Sigmoid colon (tissue), 7 donors: Measurements from ENCODE around the gene DLGAP4. TPM values are rescaled to one million over a fixed set of nuclear protein-coding genes. Genes with fewer than 3 reads are reported as not detected.
A peak's percentile ranks its signal among the peaks of the same experiment; 100 is the strongest.

ENCODE experiments used
- DNase-seq: peaks from one replicate; pipeline ENCODE4 v3.0.0-alpha.2; 2019
- H3K27ac ChIP-seq, 4 donors: fragments of 200-600 bp; sonication (generic); one replicate each; pipeline ENCODE4 v1.5.1; 2016 to 2019; ENCODE audit warnings: mild to moderate bottlenecking in 1 of 4
- H3K27me3 ChIP-seq, 3 donors: fragments of 200-600 bp; sonication (generic); one replicate each; pipeline ENCODE4 v1.5.1; 2019; ENCODE audit warnings: mild to moderate bottlenecking in 1 of 3
- H3K36me3 ChIP-seq, 4 donors: fragments of 200-600 bp; sonication (generic); one replicate each; pipeline ENCODE4 v1.5.1; 2016 to 2019
- H3K4me1 ChIP-seq, 4 donors: fragments of 200-600 bp; sonication (generic); one replicate each; pipeline ENCODE4 v1.5.1; 2017 to 2019
- H3K4me3 ChIP-seq, 4 donors: fragments of 200-600 bp; sonication (generic); one replicate each; pipeline ENCODE4 v1.5.1; 2017 to 2019; ENCODE audit warnings: mild to moderate bottlenecking in 2 of 4, moderate library complexity in 1 of 4
- H3K9me3 ChIP-seq, 4 donors: fragments of 200-600 bp in 3 of 4; sonication (generic) in 3 of 4; one replicate each; pipeline versions ENCODE4 v1.5.1 to v1.6.1; 2013 to 2019
- CTCF ChIP-seq, 4 experiments: fragments of 450-650 bp in 3 of 4; fragments of 200-600 bp in 1 of 4; IDR thresholded peaks; one replicate each; pipeline ENCODE4 v1.5.1; 2016 to 2019; ENCODE audit warnings: antibody characterized with exemption in 4 of 4, mild to moderate bottlenecking in 3 of 4, moderate library complexity in 2 of 4
- EP300 ChIP-seq, 4 donors: sonication (generic); formaldehyde crosslinking; IDR thresholded peaks; one replicate each; pipeline ENCODE4 v1.6.1; 2017; ENCODE audit warnings: antibody characterized with exemption in 4 of 4
- POLR2A ChIP-seq, 2 donors: fragments of 450-650 bp; IDR thresholded peaks; one replicate each; pipeline ENCODE4 v1.6.1; 2016; ENCODE audit warnings: antibody characterized with exemption in 2 of 2, mild to moderate bottlenecking in 2 of 2, moderate library complexity in 2 of 2
- POLR2AphosphoS5 ChIP-seq, 4 donors: sonication (generic); formaldehyde crosslinking; IDR thresholded peaks; one replicate each; pipeline ENCODE4 v1.6.1; 2017; ENCODE audit warnings: antibody characterized with exemption in 4 of 4
- WGBS, 2 donors: extraction: QIAGEN DNeasy Blood & Tissue Kit; methylation state at CpG; one replicate each; pipeline ENCODE4 v1.1.7; 2013; 5-methylcytosine and 5-hydroxymethylcytosine counted together
- intact Hi-C: fragments of 100-400 bp; cut with DNase I; formaldehyde crosslinking; loops from one replicate; pipeline ENCODE4 v1.15.1; 2023
- polyA plus RNA-seq, 3 donors: library from polyadenylated mRNA; stranded (reverse); fragments of 200-250 nt; gene quantifications; one replicate each; pipeline ENCODE4 v1.2.3, GENCODE V29; 2013
- total RNA-seq, 4 donors: library from RNA; depleted of rRNA; stranded (reverse); fragments of >200 nt; gene quantifications; one replicate each; pipeline ENCODE4 v1.1.0, GENCODE V29; 2016
- donor health status: healthy with polysubstance abuse.
- donor health status: Bipolar disorder and iron deficiency.
- donor health status: healthy.

The DLGAP4 gene
- total and polyA plus RNA-seq, 7 donors = 21.0 to 60.7 (median 36.9) TPM

- intact Hi-C loops = no loop called here
- no peak for TF ChIP-seq POLR2AphosphoS5 (IDR thresholded peaks at IDR 0.05)
- TF ChIP-seq CTCF (IDR thresholded peaks at IDR 0.05) = no peak
- TF ChIP-seq POLR2A (IDR thresholded peaks at IDR 0.05) = no peak
- no peak for TF ChIP-seq EP300 (IDR thresholded peaks at IDR 0.05)
These were observed 2.3 kb upstream of the DLGAP4 start for GRCh38 chr20:36303831-36304230.

GRCh38 chr20:36304786-36305495 lies 1.2 kb upstream of the DLGAP4 start:
- Histone ChIP-seq H3K27me3 (peaks cover 32 to 97% (median 79%) of the 10 kb centered on the region in 3 donors), H3K4me1 (peaks cover 0 to 19% (median 16%) of the 10 kb centered on the region in 4 donors), H3K9me3 (no peaks in the 10 kb centered on the region), H3K4me3 (no peak overlapping the region), H3K36me3 (no peaks in the 10 kb centered on the region), H3K27ac (no peak overlapping the region)
- WGBS, 2 donors = 26 to 47% methylated on average over 10 of the region's 10 CpGs
- TF ChIP-seq EP300 (IDR thresholded peaks at IDR 0.05) = no peak
- TF ChIP-seq CTCF (IDR thresholded peaks at IDR 0.05) = no peak
- TF ChIP-seq POLR2AphosphoS5 (IDR thresholded peaks at IDR 0.05) = no peak
- TF ChIP-seq POLR2A (IDR thresholded peaks at IDR 0.05) = no peak
- peak; percentile 29 for DNase-seq
- intact Hi-C loops = no loop called here

More at GRCh38 chr20:36303831-36304230, 2.3 kb upstream of the DLGAP4 start:
- no peak overlapping the region for H3K27ac ChIP-seq
- no peak overlapping the region for H3K4me3 ChIP-seq
- no peaks in the 10 kb centered on the region for H3K9me3 ChIP-seq
- no peaks in the 10 kb centered on the region for H3K36me3 ChIP-seq
- 62 to 77% methylated on average over 1 of the region's 1 CpG for WGBS, 2 donors
- H3K4me1 ChIP-seq = peaks cover 0 to 19% (median 16%) of the 10 kb centered on the region in 4 donors
- peaks cover 32 to 99% (median 73%) of the 10 kb centered on the region in 3 donors for H3K27me3 ChIP-seq
- DNase-seq = no peak

- Histone ChIP-seq H3K27me3 (peaks cover 32 to 88% (median 63%) of the 10 kb centered on the region in 3 donors), H3K4me1 (peaks cover 0 to 19% (median 16%) of the 10 kb centered on the region in 4 donors), H3K4me3 (peak overlapping the region in 3 of 4 donors; percentile 19 to 40 (median 39)), H3K9me3 (no peaks in the 10 kb centered on the region), H3K27ac (no peak overlapping the region), H3K36me3 (no peaks in the 10 kb centered on the region)
- TF ChIP-seq CTCF (IDR thresholded peaks at IDR 0.05) (no peak), POLR2AphosphoS5 (IDR thresholded peaks at IDR 0.05) (no peak), POLR2A (IDR thresholded peaks at IDR 0.05) (no peak), EP300 (IDR thresholded peaks at IDR 0.05) (no peak)
- intact Hi-C loops = no loop called here
- WGBS, 2 donors = 2 to 6% methylated on average over 70 of the region's 70 CpGs
- peak; percentile 50 for DNase-seq
These were observed 643 bp downstream of the DLGAP4 start for GRCh38 chr20:36306553-36307411.

- no peaks in the 10 kb centered on the region for H3K9me3 ChIP-seq
- H3K4me3 ChIP-seq = no peak overlapping the region
- intact Hi-C loops = no loop called here
- H3K27me3 ChIP-seq = peaks cover 29 to 89% (median 67%) of the 10 kb centered on the region in 3 donors
- DNase-seq = peak; percentile 52
- peaks cover 0 to 19% (median 16%) of the 10 kb centered on the region in 4 donors for H3K4me1 ChIP-seq
- no peaks in the 10 kb centered on the region for H3K36me3 ChIP-seq
- 35 to 37% methylated on average over 21 of the region's 21 CpGs for WGBS, 2 donors
- no peak for TF ChIP-seq POLR2AphosphoS5 (IDR thresholded peaks at IDR 0.05)
- TF ChIP-seq CTCF (IDR thresholded peaks at IDR 0.05) = no peak
- TF ChIP-seq POLR2A (IDR thresholded peaks at IDR 0.05) = no peak
- TF ChIP-seq EP300 (IDR thresholded peaks at IDR 0.05) = no peak
- no peak overlapping the region for H3K27ac ChIP-seq
These were observed 1.5 kb downstream of the DLGAP4 start for GRCh38 chr20:36307412-36308325.
